ENCODE measurements around the gene PEX3.
A peak's percentile ranks its signal among the peaks of the same experiment; 100 is the strongest.
"Not testable (repeated sequence)": the region's sequence is repeated elsewhere in the genome, so short reads cannot be mapped to it uniquely, and the experiment has no call there.

Gene PEX3

GRCh38 chr6:143478479-143479062, 28.0 kb downstream of the PEX3 start:
- H3K27me3 Mint-ChIP-seq = no peaks in the 10 kb centered on the region
- H3K36me3 Mint-ChIP-seq = peaks cover 32% of the 10 kb centered on the region
- H3K27ac Mint-ChIP-seq = no peak overlapping the region
- H3K9me3 Mint-ChIP-seq = no peaks in the 10 kb centered on the region
- H3K4me1 Mint-ChIP-seq = no peaks in the 10 kb centered on the region
- no peak overlapping the region for H3K4me3 Mint-ChIP-seq

GRCh38 chr6:143482593-143482992, 32.0 kb downstream of the PEX3 start:
- peaks cover 9% of the 10 kb centered on the region for H3K36me3 Mint-ChIP-seq
- no peak overlapping the region for H3K4me3 Mint-ChIP-seq
- H3K27ac Mint-ChIP-seq = no peak overlapping the region
- no peaks in the 10 kb centered on the region for H3K27me3 Mint-ChIP-seq
- no peaks in the 10 kb centered on the region for H3K4me1 Mint-ChIP-seq
- H3K9me3 Mint-ChIP-seq = no peaks in the 10 kb centered on the region

GRCh38 chr6:143485967-143486366, 35.4 kb downstream of the PEX3 start:
- Mint-ChIP-seq H3K27ac (no peak overlapping the region), H3K9me3 (no peaks in the 10 kb centered on the region), H3K36me3 (no peaks in the 10 kb centered on the region), H3K4me3 (no peak overlapping the region), H3K4me1 (no peaks in the 10 kb centered on the region), H3K27me3 (no peaks in the 10 kb centered on the region)

GRCh38 chr6:143486752-143487151, 36.1 kb downstream of the PEX3 start:
- H3K4me3 Mint-ChIP-seq = no peak overlapping the region
- no peak overlapping the region for H3K27ac Mint-ChIP-seq
- H3K27me3 Mint-ChIP-seq = no peaks in the 10 kb centered on the region
- no peaks in the 10 kb centered on the region for H3K4me1 Mint-ChIP-seq
- H3K36me3 Mint-ChIP-seq = no peaks in the 10 kb centered on the region
- no peaks in the 10 kb centered on the region for H3K9me3 Mint-ChIP-seq

- no peak overlapping the region for H3K27ac Mint-ChIP-seq
Observed at GRCh38 chr6:143490244-143490643, 39.6 kb downstream of the PEX3 start.

GRCh38 chr6:143490775-143491174, 40.2 kb downstream of the PEX3 start:
- Mint-ChIP-seq H3K27me3 (no peaks in the 10 kb centered on the region), H3K4me1 (no peaks in the 10 kb centered on the region), H3K27ac (peak overlapping the region; percentile 56), H3K36me3 (no peaks in the 10 kb centered on the region), H3K9me3 (no peaks in the 10 kb centered on the region), H3K4me3 (no peak overlapping the region)

More at GRCh38 chr6:143490244-143490643, 39.6 kb downstream of the PEX3 start:
- Mint-ChIP-seq H3K4me1 (no peaks in the 10 kb centered on the region), H3K36me3 (no peaks in the 10 kb centered on the region), H3K27me3 (no peaks in the 10 kb centered on the region), H3K9me3 (no peaks in the 10 kb centered on the region), H3K4me3 (no peak overlapping the region)

GRCh38 chr6:143496974-143497373, 46.4 kb downstream of the PEX3 start:
- H3K36me3 Mint-ChIP-seq = peaks cover 7% of the 10 kb centered on the region
- no peak overlapping the region for H3K4me3 Mint-ChIP-seq
- H3K4me1 Mint-ChIP-seq = peaks cover 17% of the 10 kb centered on the region
- no peak overlapping the region for H3K27ac Mint-ChIP-seq
- no peaks in the 10 kb centered on the region for H3K27me3 Mint-ChIP-seq
- no peaks in the 10 kb centered on the region for H3K9me3 Mint-ChIP-seq

- Mint-ChIP-seq H3K9me3 (no peaks in the 10 kb centered on the region), H3K36me3 (peaks cover 7% of the 10 kb centered on the region), H3K27me3 (no peaks in the 10 kb centered on the region), H3K4me1 (peaks cover 17% of the 10 kb centered on the region), H3K27ac (no peak overlapping the region), H3K4me3 (no peak overlapping the region)
Observed at GRCh38 chr6:143498428-143498827, 47.8 kb downstream of the PEX3 start.

- Mint-ChIP-seq H3K27ac (no peak overlapping the region), H3K9me3 (no peaks in the 10 kb centered on the region), H3K4me1 (peaks cover 22% of the 10 kb centered on the region), H3K4me3 (no peak overlapping the region), H3K36me3 (peaks cover 16% of the 10 kb centered on the region), H3K27me3 (no peaks in the 10 kb centered on the region)
Observed at GRCh38 chr6:143501851-143502250, 51.2 kb downstream of the PEX3 start.

GRCh38 chr6:143504369-143504768, 53.8 kb downstream of the PEX3 start:
- no peak overlapping the region for H3K27ac Mint-ChIP-seq
- H3K36me3 Mint-ChIP-seq = peaks cover 14% of the 10 kb centered on the region
- H3K4me1 Mint-ChIP-seq = peaks cover 10% of the 10 kb centered on the region
- H3K9me3 Mint-ChIP-seq = no peaks in the 10 kb centered on the region
- H3K4me3 Mint-ChIP-seq = no peak overlapping the region
- H3K27me3 Mint-ChIP-seq = no peaks in the 10 kb centered on the region

- no peaks in the 10 kb centered on the region for H3K27me3 Mint-ChIP-seq
- H3K9me3 Mint-ChIP-seq = no peaks in the 10 kb centered on the region
- peaks cover 14% of the 10 kb centered on the region for H3K36me3 Mint-ChIP-seq
- H3K4me1 Mint-ChIP-seq = peaks cover 17% of the 10 kb centered on the region
- no peak overlapping the region for H3K27ac Mint-ChIP-seq
- H3K4me3 Mint-ChIP-seq = no peak overlapping the region
Observed at GRCh38 chr6:143505111-143505510, 54.5 kb downstream of the PEX3 start.

- H3K27ac Mint-ChIP-seq = no peak overlapping the region
- H3K27me3 Mint-ChIP-seq = no peaks in the 10 kb centered on the region
- no peak overlapping the region for H3K4me3 Mint-ChIP-seq
- no peaks in the 10 kb centered on the region for H3K9me3 Mint-ChIP-seq
- H3K36me3 Mint-ChIP-seq = peaks cover 14% of the 10 kb centered on the region
- peaks cover 19% of the 10 kb centered on the region for H3K4me1 Mint-ChIP-seq
Observed at GRCh38 chr6:143505537-143505936, 54.9 kb downstream of the PEX3 start.

- no peaks in the 10 kb centered on the region for H3K9me3 Mint-ChIP-seq
Observed at GRCh38 chr6:143506199-143506598, 55.6 kb downstream of the PEX3 start.

GRCh38 chr6:143506620-143507019, 56.0 kb downstream of the PEX3 start:
- H3K4me1 Mint-ChIP-seq = peaks cover 27% of the 10 kb centered on the region
- no peak overlapping the region for H3K4me3 Mint-ChIP-seq
- H3K36me3 Mint-ChIP-seq = peaks cover 14% of the 10 kb centered on the region

More at GRCh38 chr6:143506199-143506598, 55.6 kb downstream of the PEX3 start:
- Mint-ChIP-seq H3K27me3 (no peaks in the 10 kb centered on the region), H3K27ac (no peak overlapping the region), H3K4me1 (peaks cover 25% of the 10 kb centered on the region), H3K36me3 (peaks cover 14% of the 10 kb centered on the region), H3K4me3 (no peak overlapping the region)

GRCh38 chr6:143507358-143508145, 56.9 kb downstream of the PEX3 start:
- Mint-ChIP-seq H3K36me3 (peaks cover 14% of the 10 kb centered on the region), H3K4me1 (peaks cover 31% of the 10 kb centered on the region), H3K4me3 (no peak overlapping the region), H3K27ac (no peak overlapping the region), H3K27me3 (no peaks in the 10 kb centered on the region), H3K9me3 (no peaks in the 10 kb centered on the region)

More at GRCh38 chr6:143506620-143507019, 56.0 kb downstream of the PEX3 start:
- Mint-ChIP-seq H3K27me3 (no peaks in the 10 kb centered on the region), H3K9me3 (no peaks in the 10 kb centered on the region), H3K27ac (no peak overlapping the region)

GRCh38 chr6:143510326-143510725, 59.7 kb downstream of the PEX3 start:
- H3K4me3 Mint-ChIP-seq = peak overlapping the region; percentile 94
- H3K27me3 Mint-ChIP-seq, H3K9me3 Mint-ChIP-seq: not testable (repeated sequence)
- H3K36me3 Mint-ChIP-seq = peaks cover 16% of the 10 kb centered on the region
- H3K27ac Mint-ChIP-seq = peak overlapping the region; percentile 97
- H3K4me1 Mint-ChIP-seq = peaks cover 38% of the 10 kb centered on the region
